Sigmoid colon (tissue), 7 donors: ENCODE results near the gene BRD4. TPM values are rescaled to one million over a fixed set of nuclear protein-coding genes. Genes with fewer than 3 reads are reported as not detected.

Experiments
- DNase-seq: peaks from one replicate; pipeline ENCODE4 v3.0.0-alpha.2; 2019
- H3K27ac ChIP-seq, 4 donors: fragments of 200-600 bp; sonication (generic); one replicate each; pipeline ENCODE4 v1.5.1; 2016 to 2019; ENCODE audit warnings: mild to moderate bottlenecking in 1 of 4
- H3K27me3 ChIP-seq, 3 donors: fragments of 200-600 bp; sonication (generic); one replicate each; pipeline ENCODE4 v1.5.1; 2019; ENCODE audit warnings: mild to moderate bottlenecking in 1 of 3
- H3K36me3 ChIP-seq, 4 donors: fragments of 200-600 bp; sonication (generic); one replicate each; pipeline ENCODE4 v1.5.1; 2016 to 2019
- H3K4me1 ChIP-seq, 4 donors: fragments of 200-600 bp; sonication (generic); one replicate each; pipeline ENCODE4 v1.5.1; 2017 to 2019
- H3K4me3 ChIP-seq, 4 donors: fragments of 200-600 bp; sonication (generic); one replicate each; pipeline ENCODE4 v1.5.1; 2017 to 2019; ENCODE audit warnings: mild to moderate bottlenecking in 2 of 4, moderate library complexity in 1 of 4
- H3K9me3 ChIP-seq, 4 donors: fragments of 200-600 bp in 3 of 4; sonication (generic) in 3 of 4; one replicate each; pipeline versions ENCODE4 v1.5.1 to v1.6.1; 2013 to 2019
- CTCF ChIP-seq, 4 experiments: fragments of 450-650 bp in 3 of 4; fragments of 200-600 bp in 1 of 4; IDR thresholded peaks; one replicate each; pipeline ENCODE4 v1.5.1; 2016 to 2019; ENCODE audit warnings: antibody characterized with exemption in 4 of 4, mild to moderate bottlenecking in 3 of 4, moderate library complexity in 2 of 4
- EP300 ChIP-seq, 4 donors: sonication (generic); formaldehyde crosslinking; IDR thresholded peaks; one replicate each; pipeline ENCODE4 v1.6.1; 2017; ENCODE audit warnings: antibody characterized with exemption in 4 of 4
- POLR2A ChIP-seq, 2 donors: fragments of 450-650 bp; IDR thresholded peaks; one replicate each; pipeline ENCODE4 v1.6.1; 2016; ENCODE audit warnings: antibody characterized with exemption in 2 of 2, mild to moderate bottlenecking in 2 of 2, moderate library complexity in 2 of 2
- POLR2AphosphoS5 ChIP-seq, 4 donors: sonication (generic); formaldehyde crosslinking; IDR thresholded peaks; one replicate each; pipeline ENCODE4 v1.6.1; 2017; ENCODE audit warnings: antibody characterized with exemption in 4 of 4
- WGBS, 2 donors: extraction: QIAGEN DNeasy Blood & Tissue Kit; methylation state at CpG; one replicate each; pipeline ENCODE4 v1.1.7; 2013; 5-methylcytosine and 5-hydroxymethylcytosine counted together
- intact Hi-C: fragments of 100-400 bp; cut with DNase I; formaldehyde crosslinking; loops from one replicate; pipeline ENCODE4 v1.15.1; 2023
- polyA plus RNA-seq, 3 donors: library from polyadenylated mRNA; stranded (reverse); fragments of 200-250 nt; gene quantifications; one replicate each; pipeline ENCODE4 v1.2.3, GENCODE V29; 2013
- total RNA-seq, 4 donors: library from RNA; depleted of rRNA; stranded (reverse); fragments of >200 nt; gene quantifications; one replicate each; pipeline ENCODE4 v1.1.0, GENCODE V29; 2016
- donor health status: healthy with polysubstance abuse.
- donor health status: Bipolar disorder and iron deficiency.
- donor health status: healthy.

Gene BRD4
- total and polyA plus RNA-seq, 7 donors: 9.0 to 43.8 (median 20.1) TPM

GRCh38 chr19:15268928-15269253, 63.4 kb downstream of the BRD4 start:
- H3K4me1 ChIP-seq: peaks cover 0 to 93% (median 79%) of the 10 kb centered on the region in 4 donors

GRCh38 chr19:15268192-15268927, 64.0 kb downstream of the BRD4 start:
- DNase-seq: no peak
- Histone ChIP-seq H3K4me1 (peaks cover 0 to 93% (median 80%) of the 10 kb centered on the region in 4 donors), H3K4me3 (no peak overlapping the region), H3K27ac (peak overlapping the region in 1 of 4 donors; percentile 89), H3K9me3 (no peaks in the 10 kb centered on the region), H3K36me3 (peaks cover 17 to 70% (median 30%) of the 10 kb centered on the region in 4 donors), H3K27me3 (no peaks in the 10 kb centered on the region)
- 81 to 83% methylated on average over 12 of the region's 12 CpGs for WGBS, 2 donors
- TF ChIP-seq POLR2AphosphoS5 (IDR thresholded peaks at IDR 0.05): no peak
- TF ChIP-seq POLR2A (IDR thresholded peaks at IDR 0.05): no peak
- TF ChIP-seq EP300 (IDR thresholded peaks at IDR 0.05): no peak
- TF ChIP-seq CTCF (IDR thresholded peaks at IDR 0.05): no peak
- intact Hi-C loops: loop anchor here (5.0 kb wide), 1 partner anchor 164 kb away; no protein-coding TSS in a partner anchor

More at GRCh38 chr19:15268928-15269253, 63.4 kb downstream of the BRD4 start:
- H3K9me3 ChIP-seq: no peaks in the 10 kb centered on the region
- H3K4me3 ChIP-seq: no peak overlapping the region
- TF ChIP-seq EP300 (IDR thresholded peaks at IDR 0.05): no peak
- TF ChIP-seq POLR2AphosphoS5 (IDR thresholded peaks at IDR 0.05): no peak
- no peak for TF ChIP-seq CTCF (IDR thresholded peaks at IDR 0.05)
- no peak for TF ChIP-seq POLR2A (IDR thresholded peaks at IDR 0.05)
- peak overlapping the region in 1 of 4 donors; percentile 89 for H3K27ac ChIP-seq
- peaks cover 12 to 64% (median 25%) of the 10 kb centered on the region in 4 donors for H3K36me3 ChIP-seq
- no peak for DNase-seq
- no peaks in the 10 kb centered on the region for H3K27me3 ChIP-seq
- intact Hi-C loops: loop anchor here (5.0 kb wide), 1 partner anchor 163 kb away; no protein-coding TSS in a partner anchor
- WGBS, 2 donors: 53 to 82% methylated on average over 5 of the region's 5 CpGs

- DNase-seq: no peak
- intact Hi-C loops: loop anchor here (2.0 to 5.0 kb wide), 2 partner anchors 16 to 166 kb away; no protein-coding TSS in a partner anchor
- Histone ChIP-seq H3K36me3 (peaks cover 22 to 73% (median 32%) of the 10 kb centered on the region in 4 donors), H3K4me3 (no peak overlapping the region), H3K4me1 (peaks cover 0 to 78% (median 70%) of the 10 kb centered on the region in 4 donors), H3K9me3 (no peaks in the 10 kb centered on the region), H3K27ac (peak overlapping the region; percentile 66 to 89 (median 76)), H3K27me3 (no peaks in the 10 kb centered on the region)
- TF ChIP-seq CTCF (IDR thresholded peaks at IDR 0.05): no peak
- no peak for TF ChIP-seq EP300 (IDR thresholded peaks at IDR 0.05)
- TF ChIP-seq POLR2AphosphoS5 (IDR thresholded peaks at IDR 0.05): no peak
- TF ChIP-seq POLR2A (IDR thresholded peaks at IDR 0.05): no peak
- WGBS, 2 donors: 93 to 97% methylated on average over 1 of the region's 1 CpG
Observed at GRCh38 chr19:15266683-15267082, 65.7 kb downstream of the BRD4 start.

GRCh38 chr19:15265850-15266248, 66.5 kb downstream of the BRD4 start:
- Histone ChIP-seq H3K9me3 (no peaks in the 10 kb centered on the region), H3K27ac (peak overlapping the region; percentile 66 to 89 (median 76)), H3K27me3 (no peaks in the 10 kb centered on the region), H3K4me1 (peaks cover 0 to 73% (median 67%) of the 10 kb centered on the region in 4 donors), H3K36me3 (peaks cover 22 to 73% (median 36%) of the 10 kb centered on the region in 4 donors), H3K4me3 (no peak overlapping the region)
- WGBS, 2 donors: 70 to 76% methylated on average over 8 of the region's 8 CpGs
- DNase-seq: peak; percentile 97
- intact Hi-C loops: loop anchor here (2.0 to 5.0 kb wide), 3 partner anchors 17 to 166 kb away; no protein-coding TSS in a partner anchor
- TF ChIP-seq POLR2A (IDR thresholded peaks at IDR 0.05) (no peak), EP300 (IDR thresholded peaks at IDR 0.05) (peak in 2 of 4 donors; percentile 89 to 90), CTCF (IDR thresholded peaks at IDR 0.05) (no peak), POLR2AphosphoS5 (IDR thresholded peaks at IDR 0.05) (peak; percentile 59 to 91 (median 86))
